Activated CD4-positive, alpha-beta T cell treated with anti-CD3 and anti-CD28 coated beads for 48 hours (primary cell): Measurements from ENCODE around the gene USE1.

ENCODE experiments used
- DNase-seq: peaks from one replicate; pipeline ENCODE4 v3.0.0-alpha.2; 2020

The USE1 gene

GRCh38 chr19:17235971-17236777, 21.0 kb downstream of the USE1 start:
- no peak for DNase-seq

- DNase-seq, result no peak
Measured at GRCh38 chr19:17236811-17237543, 21.8 kb downstream of the USE1 start.

- no peak for DNase-seq
Measured at GRCh38 chr19:17237747-17238706, 22.9 kb downstream of the USE1 start.

GRCh38 chr19:17240062-17240752, 25.1 kb downstream of the USE1 start:
- no peak for DNase-seq

GRCh38 chr19:17240826-17241399, 25.8 kb downstream of the USE1 start:
- DNase-seq, result no peak

GRCh38 chr19:17242431-17243208, 27.5 kb downstream of the USE1 start:
- DNase-seq, result no peak

GRCh38 chr19:17243211-17243829, 28.2 kb downstream of the USE1 start:
- no peak for DNase-seq

GRCh38 chr19:17243830-17244617, 28.9 kb downstream of the USE1 start:
- no peak for DNase-seq

GRCh38 chr19:17244618-17245534, 29.7 kb downstream of the USE1 start:
- DNase-seq, result no peak

- no peak for DNase-seq
Measured at GRCh38 chr19:17245535-17245984, 30.4 kb downstream of the USE1 start, which contains the start of gene NR2F6. TSS of gene NR2F6 (minus strand) at chr19:17245919. CDS start at chr19:17245220, 699 bp downstream.

GRCh38 chr19:17246681-17247425, 31.7 kb downstream of the USE1 start:
- DNase-seq, result no peak

- DNase-seq, result no peak
Measured at GRCh38 chr19:17248011-17248776, 33.0 kb downstream of the USE1 start.

GRCh38 chr19:17249887-17250548, 34.9 kb downstream of the USE1 start:
- no peak for DNase-seq

- DNase-seq, result no peak
Measured at GRCh38 chr19:17254636-17255035, 39.5 kb downstream of the USE1 start.

GRCh38 chr19:17255150-17255621, 40.0 kb downstream of the USE1 start:
- DNase-seq, result no peak

- DNase-seq, result no peak
Measured at GRCh38 chr19:17256130-17256529, 41.0 kb downstream of the USE1 start.
